WERI-Rb-1 (cell line): ENCODE data around the gene FOXP4.

Experiments
- DNase-seq: peaks from one replicate; pipeline ENCODE4 v3.0.0-alpha.2; 2020
- H3K27ac ChIP-seq: fragments of 250-450 bp; sonication (Bioruptor Pico); 2 replicates; pipeline ENCODE4 v1.5.1; 2020; ENCODE audit warnings: mild to moderate bottlenecking, moderate library complexity
- H3K27me3 ChIP-seq: fragments of 250-450 bp; sonication (Bioruptor Pico); 2 replicates; pipeline ENCODE4 v1.5.1; 2021; ENCODE audit warnings: mild to moderate bottlenecking, low read depth, moderate library complexity; ENCODE audit not compliant: insufficient read depth, severe bottlenecking
- H3K36me3 ChIP-seq: fragments of 250-450 bp; sonication (Bioruptor Pico); 2 replicates; pipeline ENCODE4 v1.5.1; 2020; ENCODE audit warnings: mild to moderate bottlenecking, moderate library complexity
- H3K4me3 ChIP-seq: 2 replicates; pipeline ENCODE4 v1.5.1; 2011; ENCODE audit warnings: low read depth, mild to moderate bottlenecking, control low read depth, low read length
- H3K9me3 ChIP-seq: fragments of 250-450 bp; sonication (Bioruptor Pico); 2 replicates; pipeline ENCODE4 v1.5.1; 2021; ENCODE audit warnings: mild to moderate bottlenecking, moderate library complexity; ENCODE audit not compliant: severe bottlenecking
- CTCF ChIP-seq: IDR thresholded peaks from 2 replicates; pipeline ENCODE4 v1.5.1; 2011; ENCODE audit warnings: low read depth, mild to moderate bottlenecking, control low read depth, inconsistent platforms, low read length

The FOXP4 gene

GRCh38 chr6:41649596-41649995, 103.4 kb downstream of the FOXP4 start:
- Histone ChIP-seq H3K4me3 (no peak overlapping the region), H3K27ac (no peak overlapping the region), H3K27me3 (no peaks in the 10 kb centered on the region), H3K9me3 (no peaks in the 10 kb centered on the region), H3K36me3 (peaks cover 70% of the 10 kb centered on the region)
- TF ChIP-seq CTCF = no peak
- no peak for DNase-seq

- DNase-seq = no peak
- H3K4me3 ChIP-seq = no peak overlapping the region
- no peaks in the 10 kb centered on the region for H3K9me3 ChIP-seq
- no peak overlapping the region for H3K27ac ChIP-seq
- peaks cover 74% of the 10 kb centered on the region for H3K36me3 ChIP-seq
- no peaks in the 10 kb centered on the region for H3K27me3 ChIP-seq
- TF ChIP-seq CTCF = no peak
Observed at GRCh38 chr6:41650120-41650519, 103.9 kb downstream of the FOXP4 start.

- TF ChIP-seq CTCF = no peak
- H3K9me3 ChIP-seq = no peaks in the 10 kb centered on the region
- H3K27ac ChIP-seq = no peak overlapping the region
- no peaks in the 10 kb centered on the region for H3K27me3 ChIP-seq
- no peak overlapping the region for H3K4me3 ChIP-seq
- no peak for DNase-seq
- peaks cover 66% of the 10 kb centered on the region for H3K36me3 ChIP-seq
Observed at GRCh38 chr6:41651246-41651961, 105.2 kb downstream of the FOXP4 start.
